Activated T-cell treated with anti-CD3 and anti-CD28 coated beads for 1 hour (primary cell): Measurements from ENCODE around the gene ING2.
"Not testable (repeated sequence)": the region's sequence is repeated elsewhere in the genome, so short reads cannot be mapped to it uniquely, and the experiment has no call there.

Experiments used
- DNase-seq: peaks from one replicate; pipeline ENCODE4 v3.0.0-alpha.2; 2020; ENCODE audit warnings: low read depth

Gene ING2

GRCh38 chr4:183550345-183551093 is 45.7 kb downstream of the ING2 start:
- no peak for DNase-seq

- DNase-seq, result no peak
These were observed 47.7 kb downstream of the ING2 start for GRCh38 chr4:183552274-183553146.

- not testable (repeated sequence) for DNase-seq
These were observed 48.3 kb downstream of the ING2 start for GRCh38 chr4:183553147-183553478.

GRCh38 chr4:183553601-183554345 is 48.9 kb downstream of the ING2 start:
- no peak for DNase-seq

- no peak for DNase-seq
These were observed 49.5 kb downstream of the ING2 start for GRCh38 chr4:183554346-183554686.

- DNase-seq, result no peak
These were observed 50.2 kb downstream of the ING2 start for GRCh38 chr4:183554878-183555585.

GRCh38 chr4:183556947-183557346 is 52.1 kb downstream of the ING2 start:
- no peak for DNase-seq

GRCh38 chr4:183557611-183558010 is 52.8 kb downstream of the ING2 start:
- no peak for DNase-seq

GRCh38 chr4:183558873-183559272 is 54.0 kb downstream of the ING2 start:
- no peak for DNase-seq

GRCh38 chr4:183561905-183562304 is 57.0 kb downstream of the ING2 start:
- no peak for DNase-seq
